ENCODE measurements around the gene RBMS2. TPM values are rescaled to one million over a fixed set of nuclear protein-coding genes. Genes with fewer than 3 reads are reported as not detected.

Gene RBMS2
- total and polyA plus RNA-seq, 9 of the 15 experiments (the other 6 are each of a cell fraction or from before 2014, with no cell fraction given) = 0.08 to 10.5 (median 0.31) TPM

- TF ChIP-seq REST (IDR thresholded peaks at IDR 0.05; ENCODE audit: borderline replicate concordance) (peak; percentile 51; the same call in 1 of the 2 replicates), REST (CRISPR knock-in tag; IDR thresholded peaks at IDR 0.05; ENCODE audit: low read depth) (no peak), SP1 (CRISPR knock-in tag; IDR thresholded peaks at IDR 0.05) (0 out of 2 replicates have a peak, but pooled peaks have one; percentile 18), RCOR1 (IDR thresholded peaks at IDR 0.05; ENCODE audit: borderline replicate concordance in 1 of 2, low read depth in 2 of 2, low read length in 2 of 2) (0 out of 4 replicates have a peak, but pooled peaks of 1 of the 2 experiments have one; percentile 36), DEAF1 (CRISPR knock-in tag; IDR thresholded peaks at IDR 0.05) (peak; percentile 52; the same call in 1 of the 2 replicates), PBX2 (CRISPR knock-in tag; IDR thresholded peaks at IDR 0.05; ENCODE audit: low read depth) (no peak), PBX2 (tag; conservative IDR thresholded peaks at IDR 0.05; ENCODE audit: low read depth) (0 out of 2 replicates have a peak, but pooled peaks have one; percentile 10), FOSL1 (tag; conservative IDR thresholded peaks at IDR 0.05) (no peak), TBL1XR1 (IDR thresholded peaks at IDR 0.05; ENCODE audit: low read length in 2 of 2) (0 out of 4 replicates have a peak, but pooled peaks of 1 of the 2 experiments have one; percentile 28), PKNOX1 (IDR thresholded peaks at IDR 0.05) (peak; percentile 74), SNAPC5 (CRISPR knock-in tag; IDR thresholded peaks at IDR 0.05) (no peak), CBFA2T2 (conservative IDR thresholded peaks at IDR 0.05) (0 out of 2 replicates have a peak, but pooled peaks have one; percentile 5), HDGF (IDR thresholded peaks at IDR 0.05) (0 out of 2 replicates have a peak, but pooled peaks have one; percentile 41), RB1 (IDR thresholded peaks at IDR 0.05; ENCODE audit: low read depth) (peak; percentile 12; the same call in 1 of the 2 replicates)
Measured at GRCh38 chr12:56590237-56590830, 68.7 kb downstream of the RBMS2 start (continued).

Measured in K562 (cell line).